NCI-H748 treated with DMSO at 0.1 percent for 48 hours (cell line): ENCODE data around the gene MDFIC2.
"Not testable (repeated sequence)": the region's sequence is repeated elsewhere in the genome, so short reads cannot be mapped to it uniquely, and the experiment has no call there.

Source experiments
- DNase-seq: peaks from one replicate; lab custom pipeline; 2025; lab: John Stamatoyannopoulos, UW

The MDFIC2 gene

DNA sequence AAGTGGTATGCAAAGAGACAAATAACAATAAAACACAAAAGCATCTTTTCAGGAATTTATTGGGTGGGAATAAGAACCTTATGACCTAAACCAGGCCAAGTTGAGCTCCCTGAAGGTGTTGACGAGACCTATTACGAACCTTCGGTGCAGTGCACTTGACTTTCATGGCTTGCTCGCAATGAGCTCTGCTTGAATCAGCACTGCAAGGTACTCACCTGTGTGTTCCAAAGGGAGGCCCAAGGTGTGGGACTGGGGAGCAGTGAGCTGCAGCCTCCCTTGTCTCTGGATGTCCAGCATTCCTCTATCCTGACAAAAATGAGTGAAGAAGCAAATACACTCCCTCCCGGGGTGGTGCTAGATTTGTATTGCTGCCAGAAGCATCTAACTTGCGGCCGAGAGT lies at the start of gene MDFIC2:
Gene MDFIC2 (minus strand): TSS at position 303 of the 400 bp plus-strand sequence. CDS start 665 bp downstream, outside the sequence.
- DNase-seq = no peak

DNA sequence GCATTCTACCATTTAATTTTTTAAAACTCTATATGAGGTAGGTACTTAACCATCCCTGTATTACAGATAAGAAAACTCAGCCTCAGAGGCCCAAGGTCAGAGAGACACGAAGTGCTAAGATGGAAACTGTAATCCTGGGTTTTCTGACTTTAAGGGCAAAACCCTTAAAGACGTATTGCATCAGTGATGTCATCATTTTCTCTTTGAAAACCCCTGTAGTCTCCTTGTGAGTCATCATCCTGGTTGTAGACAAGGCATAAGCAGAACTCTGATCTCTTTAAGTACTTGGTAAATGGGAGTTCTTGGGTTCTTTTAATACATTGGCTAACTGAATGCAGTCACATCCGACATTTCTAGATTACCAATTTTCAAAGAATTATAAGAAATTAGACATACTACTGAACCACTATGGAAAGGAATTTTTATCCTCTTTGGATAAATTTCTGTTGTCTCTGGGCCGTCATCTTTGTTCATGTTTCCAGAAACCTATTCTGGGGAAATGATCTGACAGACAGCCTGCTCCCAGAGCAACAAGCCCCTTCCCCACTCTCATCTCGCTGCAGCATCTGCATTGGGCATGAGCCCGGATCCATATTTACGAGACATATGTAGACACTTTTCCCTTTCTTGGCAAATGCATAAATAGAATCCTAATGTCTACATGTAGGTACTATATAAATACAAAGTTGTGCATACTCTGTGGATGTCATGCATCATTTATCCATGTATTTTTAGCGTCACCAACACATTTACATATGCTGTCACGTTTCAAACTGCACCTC lies 48.7 kb upstream of the MDFIC2 start:
- DNase-seq = no peak

DNA sequence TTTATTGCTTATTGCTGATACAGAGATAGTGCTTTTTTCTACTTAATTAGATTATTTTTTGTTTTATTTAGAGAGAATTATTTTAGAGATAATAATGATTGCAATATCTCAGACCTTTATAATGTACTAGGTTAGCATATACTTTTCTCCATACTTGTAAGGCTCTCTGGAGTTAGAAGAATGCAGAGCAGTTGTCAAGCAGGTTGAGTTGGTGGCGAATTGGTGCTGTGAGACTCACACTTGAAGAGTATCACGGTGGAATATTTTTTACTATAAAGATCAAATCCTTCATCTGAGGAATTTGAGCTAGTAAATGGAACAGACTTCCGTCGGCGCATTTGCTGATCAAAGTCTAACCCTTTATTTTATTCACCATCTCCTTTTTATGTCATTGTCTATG lies 47.3 kb upstream of the MDFIC2 start:
- no peak for DNase-seq

DNA sequence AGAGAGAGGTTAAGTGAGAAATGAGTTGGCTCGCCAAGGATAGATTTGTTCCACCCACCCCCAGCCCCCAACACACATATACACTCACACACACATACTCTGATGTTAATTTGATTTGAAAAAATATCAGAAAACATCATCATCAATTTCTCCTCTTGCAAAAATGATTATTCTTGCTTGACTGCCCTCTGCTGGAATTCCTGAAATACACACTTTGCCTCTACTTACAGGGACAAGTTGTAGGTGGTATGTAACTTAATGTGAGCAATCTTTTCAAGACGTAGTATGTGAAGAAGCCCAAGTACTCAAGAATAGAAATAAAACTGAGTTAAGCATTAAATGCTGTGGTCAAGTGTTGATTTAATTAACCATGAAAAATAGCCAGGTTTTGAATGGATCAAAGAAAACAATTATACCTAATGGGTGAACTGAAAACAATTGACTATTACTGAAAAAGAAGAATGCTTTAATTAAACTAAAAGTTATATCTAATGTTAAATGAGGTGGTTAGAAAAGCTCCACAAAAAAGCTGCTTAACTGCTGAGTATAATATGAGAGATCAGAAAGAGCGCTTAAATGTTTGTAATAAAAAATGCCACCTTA lies 46.6 kb upstream of the MDFIC2 start:
- DNase-seq = peak; percentile 21

DNA sequence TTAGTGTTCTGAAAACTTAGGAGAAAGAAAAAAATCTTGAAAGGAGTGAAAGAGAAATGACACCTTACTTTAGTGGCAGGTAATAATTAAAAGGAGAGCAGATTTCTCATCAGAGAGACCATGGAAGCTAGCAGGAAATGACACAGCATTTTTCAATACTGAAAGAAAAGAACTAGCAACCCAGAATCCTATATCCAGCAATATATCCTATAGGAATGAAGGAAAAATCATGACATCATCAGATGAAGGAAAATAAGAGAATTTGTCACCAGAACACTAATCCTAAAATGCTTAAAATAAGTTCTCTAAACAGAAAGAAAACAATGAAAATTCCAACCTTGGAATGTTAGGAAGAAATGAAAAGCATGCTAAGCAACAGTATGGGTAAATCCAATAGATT lies 39.8 kb upstream of the MDFIC2 start:
- DNase-seq = no peak

DNA sequence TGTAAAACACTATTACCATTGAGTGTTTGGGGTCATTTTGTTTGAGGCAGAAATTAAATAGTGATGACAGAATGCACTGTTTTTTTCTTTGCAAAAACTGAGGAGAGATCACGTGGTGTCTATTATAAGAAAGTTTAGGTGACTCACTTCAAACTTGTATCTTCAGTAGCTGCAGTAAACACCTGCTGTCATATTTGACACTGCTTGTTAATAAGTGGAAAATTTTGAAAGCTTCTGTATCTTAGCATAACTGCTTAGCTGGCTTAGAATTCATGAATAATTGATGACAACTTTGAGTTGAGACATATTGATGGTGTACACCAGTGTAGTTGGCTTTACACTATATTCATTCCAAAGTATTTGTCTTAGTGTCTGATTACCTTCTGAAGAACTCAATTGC lies 29.7 kb upstream of the MDFIC2 start:
- DNase-seq = no peak

DNA sequence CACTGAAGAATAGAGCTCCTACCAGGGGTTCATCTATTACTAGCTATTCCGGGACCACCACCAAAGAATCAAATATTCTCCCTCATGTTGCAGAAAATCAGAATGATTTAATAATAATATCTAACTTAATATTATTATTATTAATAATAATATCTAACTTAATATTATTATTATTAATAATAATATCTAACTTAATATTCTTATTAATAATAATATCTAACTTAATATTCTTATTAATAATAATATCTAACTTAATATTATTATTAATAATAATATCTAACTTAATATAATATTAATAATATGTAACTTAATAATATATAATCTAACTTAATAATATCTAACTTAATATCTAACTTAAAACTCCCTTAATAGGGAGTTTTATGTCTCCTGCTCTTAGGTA lies 24.4 kb upstream of the MDFIC2 start:
- DNase-seq = not testable (repeated sequence)

DNA sequence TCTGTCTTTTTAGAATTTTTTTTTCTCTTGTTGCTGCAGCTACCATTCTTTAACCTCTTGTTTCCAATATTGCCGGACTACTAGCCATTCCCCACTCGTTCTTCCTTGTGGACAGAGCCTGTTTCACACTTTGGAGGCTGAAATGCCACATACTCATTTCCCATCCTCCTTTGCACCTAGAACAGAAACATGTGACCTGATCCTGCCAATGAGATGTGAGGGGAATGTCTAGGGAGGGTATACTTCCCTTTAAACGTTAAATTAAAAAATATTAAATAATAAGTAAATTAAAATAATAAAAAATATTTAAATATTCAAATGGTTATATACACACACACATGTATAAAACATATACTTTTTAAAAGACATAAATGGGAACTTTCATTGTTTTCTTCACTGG lies 20.6 kb upstream of the MDFIC2 start:
- DNase-seq = no peak

DNA sequence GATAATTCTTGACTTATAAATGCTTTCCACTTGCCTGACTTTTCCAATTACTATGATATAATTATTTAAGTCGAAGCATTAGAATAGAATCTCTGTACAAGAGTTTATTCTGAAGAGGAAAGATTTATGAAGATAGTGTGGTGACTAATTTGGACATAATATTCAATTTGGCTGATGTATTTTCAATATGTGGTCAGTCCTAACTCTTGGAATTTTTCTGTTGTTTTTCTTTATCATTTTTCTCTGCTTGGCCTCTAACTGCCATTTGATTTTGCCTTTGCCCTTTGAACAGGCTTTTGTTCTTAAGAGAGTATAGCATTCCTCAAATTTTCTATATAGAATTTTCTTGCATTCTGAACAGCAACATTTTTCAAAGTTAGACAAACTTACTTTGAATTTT lies 2.6 kb upstream of the MDFIC2 start:
- no peak for DNase-seq

DNA sequence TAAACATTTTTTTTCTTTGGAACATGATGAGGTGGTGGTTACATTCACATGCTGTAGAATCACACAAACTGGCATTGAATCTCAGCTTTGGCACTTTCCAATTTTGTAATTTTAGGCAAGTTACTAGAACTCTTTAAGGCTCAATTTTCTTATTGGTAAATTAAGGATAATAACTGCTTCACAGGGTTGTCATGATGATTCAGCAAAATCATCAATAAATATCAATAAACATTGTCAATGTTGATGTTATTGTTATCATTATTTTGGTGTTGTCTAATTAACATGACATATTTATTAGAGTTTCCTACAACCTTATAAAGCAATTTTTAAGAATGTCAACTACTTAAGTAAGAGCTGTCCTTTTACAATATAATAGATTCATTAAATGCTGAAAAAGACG lies 1.6 kb downstream of the MDFIC2 start:
- DNase-seq = no peak

DNA sequence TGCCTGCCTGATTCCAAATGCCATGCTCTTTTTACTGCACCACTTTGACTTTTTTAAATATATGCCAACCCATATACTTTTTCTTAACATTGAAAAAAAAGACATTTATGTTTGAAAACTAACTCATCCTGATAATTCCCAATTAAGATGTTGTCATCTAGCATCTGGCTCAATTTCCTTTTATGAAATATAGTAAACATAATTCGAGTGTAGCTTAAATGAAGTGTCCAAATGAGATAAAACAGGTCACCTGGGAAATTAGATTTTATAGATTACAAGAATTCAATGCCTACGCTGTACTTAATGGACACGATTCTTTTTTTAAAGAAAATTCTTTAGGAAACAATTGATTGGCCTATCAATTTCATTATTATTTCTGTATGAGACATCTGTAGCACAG lies 2.8 kb downstream of the MDFIC2 start:
- no peak for DNase-seq

DNA sequence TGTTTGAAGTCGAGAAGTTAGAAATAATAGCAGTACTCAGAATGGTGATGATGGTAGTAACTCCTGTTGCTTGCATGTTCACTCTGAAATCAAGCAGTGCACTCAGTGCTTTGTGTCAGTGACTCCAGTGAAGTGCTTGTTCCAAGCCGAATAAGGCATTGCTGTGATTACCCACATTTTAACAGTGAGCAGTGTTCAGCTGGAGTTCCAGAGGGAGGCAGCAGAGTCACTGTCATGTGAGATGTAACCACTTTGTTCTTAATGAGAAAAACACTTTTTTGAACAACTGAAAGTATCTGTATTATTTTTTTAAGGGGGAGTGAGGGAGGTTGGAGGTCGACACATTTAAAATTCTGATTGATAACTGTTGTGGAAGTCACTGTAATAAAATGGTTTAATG lies 3.7 kb downstream of the MDFIC2 start:
- DNase-seq = no peak

DNA sequence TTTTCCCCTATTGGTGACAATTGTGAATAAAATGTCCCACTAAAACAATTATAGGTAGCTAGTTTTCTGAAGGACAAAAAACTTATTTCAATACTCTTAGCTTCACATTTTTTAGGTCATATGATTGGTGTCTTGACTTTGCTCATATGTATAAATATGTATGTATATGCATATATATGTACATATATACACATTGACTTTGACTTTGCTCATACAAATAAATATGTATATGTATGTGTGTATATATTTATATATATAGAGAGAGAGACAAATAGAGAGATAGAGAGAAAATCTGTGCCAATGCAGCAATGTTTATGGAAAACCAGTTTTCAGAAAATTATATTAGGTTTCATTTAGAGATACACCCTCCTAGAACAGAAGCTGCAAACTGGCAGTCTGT lies 5.7 kb downstream of the MDFIC2 start:
- no peak for DNase-seq

DNA sequence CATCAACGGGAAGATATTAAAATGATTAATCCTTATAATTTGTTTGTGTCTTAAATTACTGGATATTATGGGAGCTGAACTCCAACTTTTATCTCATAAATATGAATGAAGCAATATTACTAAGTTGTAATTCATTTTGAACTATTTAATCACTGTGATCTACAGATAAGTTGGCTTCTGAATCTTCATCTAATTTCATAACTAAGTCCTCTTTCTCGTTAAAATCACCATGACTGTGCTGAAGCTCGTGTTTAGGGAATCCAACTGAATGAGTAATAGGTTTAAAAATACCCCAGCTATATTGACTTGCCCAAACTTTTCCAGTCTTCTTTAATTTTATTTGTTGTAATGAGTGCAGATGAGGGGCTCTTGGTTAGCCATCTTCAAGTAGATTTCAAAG lies 14.1 kb downstream of the MDFIC2 start:
- DNase-seq = no peak

DNA sequence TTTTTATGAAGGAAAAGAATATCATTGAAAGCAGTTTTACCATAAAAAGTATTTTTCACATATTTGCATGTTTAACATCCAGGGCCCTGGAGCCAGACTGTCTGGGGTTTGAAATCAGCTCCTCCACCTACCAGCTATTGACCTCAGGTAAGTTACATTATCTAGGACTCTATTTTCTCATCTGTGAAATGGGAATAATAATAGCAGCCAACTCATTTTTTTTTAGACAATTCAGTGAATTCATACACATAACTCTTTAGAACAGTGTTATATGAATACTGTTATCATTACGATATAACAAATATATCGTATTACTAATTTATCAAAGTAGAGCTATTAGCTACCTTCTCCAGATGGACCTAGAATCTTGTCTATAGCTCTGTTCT lies 21.3 kb downstream of the MDFIC2 start:
- no peak for DNase-seq

DNA sequence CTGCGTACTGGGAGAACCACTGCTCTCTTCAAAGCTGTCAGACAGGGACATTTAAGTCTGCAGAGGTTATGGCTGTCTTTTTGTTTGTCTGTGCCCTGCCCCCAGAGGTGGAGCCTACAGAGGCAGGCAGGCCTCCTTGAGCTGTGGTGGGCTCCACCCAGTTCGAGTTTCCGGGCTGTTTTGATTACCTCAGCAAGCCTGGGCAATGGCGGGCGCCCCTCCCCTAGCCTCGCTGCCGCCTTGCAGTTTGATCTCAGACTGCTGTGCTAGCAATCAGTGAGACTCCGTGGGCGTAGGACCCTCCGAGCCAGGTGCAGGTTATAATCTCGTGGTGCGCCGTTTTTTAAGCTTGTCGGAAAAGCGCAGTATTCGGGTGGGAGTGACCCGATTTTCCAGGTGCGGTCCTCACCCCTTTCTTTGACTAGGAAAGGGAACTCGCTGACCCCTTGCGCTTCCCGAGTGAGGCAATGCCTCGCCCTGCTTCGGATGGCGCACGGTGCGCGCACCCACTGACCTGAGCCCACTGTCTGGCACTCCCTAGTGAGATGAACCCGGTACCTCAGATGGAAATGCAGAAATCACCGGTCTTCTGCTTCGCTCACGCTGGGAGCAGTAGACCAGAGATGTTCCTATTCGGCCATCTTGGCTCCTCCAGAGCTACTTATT lies 21.9 kb downstream of the MDFIC2 start:
- peak; percentile 2 for DNase-seq

DNA sequence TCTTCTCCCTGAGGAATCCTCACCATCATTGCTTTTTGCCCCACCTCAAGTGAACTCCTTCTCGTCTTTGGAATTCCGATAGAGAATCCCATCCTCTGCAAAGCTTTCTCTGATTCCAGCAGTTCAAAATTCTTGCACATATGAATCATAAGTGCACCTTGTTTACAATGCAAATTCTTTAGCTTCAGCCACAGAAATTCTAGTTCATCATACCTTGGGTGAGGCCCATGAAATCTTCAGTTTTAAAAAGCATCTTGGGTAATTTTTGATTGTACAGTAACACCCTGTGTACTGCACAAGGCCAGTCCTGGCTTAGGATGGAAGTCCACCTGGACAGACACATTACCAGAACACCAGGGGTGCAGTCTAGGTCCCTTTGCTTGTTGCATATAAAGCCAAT lies 30.8 kb downstream of the MDFIC2 start:
- DNase-seq = no peak

DNA sequence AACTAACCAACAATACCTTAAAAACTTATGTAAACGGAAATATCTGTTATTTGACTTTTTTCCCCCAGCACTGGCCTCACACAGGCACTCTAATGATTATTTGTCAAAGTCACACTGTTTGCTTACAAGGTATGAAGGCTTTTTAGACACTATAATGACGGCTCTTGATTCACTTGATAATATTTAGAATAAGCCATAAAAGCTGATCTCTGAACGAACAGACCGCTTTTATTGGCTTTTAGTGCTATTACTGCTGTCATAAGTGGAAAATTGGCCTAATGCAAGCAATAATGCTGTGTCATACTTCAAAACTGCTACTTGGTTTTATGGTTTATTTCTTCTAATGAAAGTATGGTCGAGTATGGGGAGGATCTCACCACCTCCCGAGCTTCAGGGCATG lies 35.1 kb downstream of the MDFIC2 start:
- peak; percentile 91 for DNase-seq

DNA sequence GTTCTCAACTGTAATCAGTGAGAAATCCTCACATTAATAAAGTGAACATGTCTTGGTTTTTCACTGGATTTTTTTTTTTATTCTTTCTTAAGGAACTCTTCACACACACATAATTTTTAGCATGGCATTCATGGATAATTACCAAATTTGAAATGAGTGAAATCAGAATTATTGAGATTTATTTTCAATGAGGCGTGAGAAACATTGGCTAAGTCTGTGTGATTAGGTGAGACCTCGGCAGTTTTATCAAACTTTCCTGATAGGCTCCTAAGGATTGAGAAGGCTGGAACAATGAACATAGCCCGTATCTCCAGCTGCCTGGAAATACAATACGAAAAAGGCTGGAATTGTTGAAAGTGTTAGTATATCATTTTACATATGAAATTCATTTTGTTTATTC lies 35.5 kb downstream of the MDFIC2 start:
- DNase-seq = no peak

DNA sequence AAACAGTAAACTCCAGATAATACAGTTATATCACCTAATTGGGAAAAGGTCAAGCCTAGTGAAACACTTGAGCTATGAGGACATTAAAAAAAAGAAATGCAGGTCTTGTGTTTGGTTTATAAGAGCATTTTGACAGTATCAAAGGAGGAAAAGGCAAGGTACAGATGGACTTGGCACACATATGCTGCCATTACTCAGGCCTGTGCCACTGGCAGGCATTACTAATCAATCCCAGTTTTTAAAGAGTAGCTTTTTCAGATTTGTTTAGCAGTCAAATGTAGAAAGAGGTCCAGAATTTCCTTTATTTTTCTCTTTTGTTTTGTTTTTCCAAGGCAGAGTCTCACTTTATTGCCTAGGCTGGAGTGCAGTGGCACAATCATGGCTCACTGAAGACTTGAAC lies 38.9 kb downstream of the MDFIC2 start:
- no peak for DNase-seq

DNA sequence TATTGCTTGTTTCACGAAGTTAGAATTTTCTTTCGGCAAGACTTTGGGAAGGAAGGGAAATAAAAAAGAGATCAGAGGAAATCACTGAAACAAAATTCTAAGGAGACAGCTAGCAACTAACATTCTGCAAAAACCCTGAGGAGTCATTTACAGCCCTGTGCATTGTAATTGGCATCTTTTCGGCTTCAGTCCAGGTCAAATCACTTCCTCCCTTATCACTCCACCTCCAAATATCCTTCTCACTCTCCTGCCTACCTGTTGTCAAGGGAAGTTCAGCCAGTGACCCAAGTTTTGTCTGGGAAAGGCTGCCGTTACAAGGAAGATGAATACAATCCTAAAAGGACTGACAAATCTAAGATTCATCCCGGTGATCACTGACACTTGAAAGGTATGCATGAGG lies 39.6 kb downstream of the MDFIC2 start:
- no peak for DNase-seq

DNA sequence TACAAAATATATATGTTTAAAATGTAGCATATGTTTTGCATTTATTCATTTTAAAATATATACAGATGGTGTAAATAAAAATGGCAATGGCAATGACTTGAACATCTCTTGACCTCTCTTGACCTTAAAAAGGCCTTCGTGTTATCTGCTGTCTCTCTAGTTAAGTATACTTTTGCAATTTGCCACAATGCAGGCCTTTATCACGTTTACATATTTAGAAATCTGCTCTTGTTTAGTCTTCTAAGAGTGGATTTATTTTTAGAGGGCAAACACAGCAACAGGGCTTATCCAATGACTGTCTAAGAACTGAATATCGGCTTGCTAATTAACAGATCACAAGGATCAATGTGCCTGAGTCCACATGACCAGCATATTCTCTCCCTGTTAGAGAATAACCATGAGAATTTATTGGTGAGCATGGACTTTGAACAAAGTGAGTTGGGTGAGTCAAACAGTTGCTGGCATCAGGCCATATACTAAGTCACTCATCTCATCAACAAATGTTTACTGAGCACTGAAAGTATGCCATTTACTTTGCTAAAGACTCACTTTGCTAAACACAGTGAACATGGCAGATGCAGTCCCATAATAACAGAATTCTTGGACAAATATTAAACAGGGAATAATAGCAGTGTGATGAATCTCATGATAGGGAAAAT lies 48.2 kb downstream of the MDFIC2 start:
- no peak for DNase-seq

DNA sequence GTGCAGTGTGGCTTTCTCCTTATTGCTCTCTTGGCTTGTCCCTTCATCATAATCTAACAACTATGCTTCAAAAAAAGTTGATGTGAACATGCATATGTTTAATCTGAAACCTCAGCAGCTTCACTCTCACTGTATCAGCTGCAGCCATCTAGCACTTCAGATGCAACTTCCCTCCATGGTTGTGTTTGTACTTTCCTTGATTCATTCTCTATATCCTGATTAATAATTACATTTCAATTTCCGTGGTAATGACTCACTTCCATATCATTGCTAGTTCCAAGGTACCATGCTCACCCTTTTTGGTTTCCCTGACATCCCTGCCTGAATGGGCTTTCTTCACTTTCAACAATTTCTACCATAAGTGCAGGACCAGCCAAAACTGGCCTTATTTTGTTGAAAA lies 51.2 kb downstream of the MDFIC2 start:
- no peak for DNase-seq
